Esophagus squamous epithelium (tissue), 5 donors: Measurements from ENCODE around the gene AHDC1. TPM values are rescaled to one million over a fixed set of nuclear protein-coding genes. Genes with fewer than 3 reads are reported as not detected.

Source experiments
- DNase-seq: peaks from one replicate; lab custom pipeline; 2025; lab: John Stamatoyannopoulos, UW
- H3K27ac ChIP-seq, 4 donors: fragments of 200-600 bp; sonication (generic); one replicate each; pipeline ENCODE4 v1.5.1; 2016 to 2019; ENCODE audit warnings: mild to moderate bottlenecking in 1 of 4
- H3K27me3 ChIP-seq, 4 donors: fragments of 200-600 bp; sonication (generic); 1 replicate in 3 of 4; 2 replicates in 1 of 4; pipeline versions ENCODE4 v1.5.1 to v1.6.0; 2017 to 2021; ENCODE audit warnings: antibody characterized with exemption in 1 of 4
- H3K36me3 ChIP-seq, 3 donors: fragments of 200-600 bp; sonication (generic); one replicate each; pipeline ENCODE4 v1.5.1; 2016 to 2019
- H3K4me1 ChIP-seq, 3 donors: fragments of 200-600 bp; sonication (generic); one replicate each; pipeline ENCODE4 v1.5.1; 2017 to 2019
- H3K4me3 ChIP-seq, 4 donors: fragments of 200-600 bp; sonication (generic); 1 replicate in 3 of 4; 2 replicates in 1 of 4; pipeline ENCODE4 v1.5.1; 2016 to 2019; ENCODE audit warnings: mild to moderate bottlenecking in 2 of 4, moderate library complexity in 1 of 4
- H3K9me3 ChIP-seq, 3 donors: fragments of 200-600 bp; sonication (generic); one replicate each; pipeline ENCODE4 v1.5.1; 2016 to 2019
- CTCF ChIP-seq, 6 experiments: fragments of 450-650 bp in 4 of 6; fragments of 200-600 bp in 2 of 6; sonication (generic) in 2 of 6; IDR thresholded peaks; one replicate each; pipeline ENCODE4 v1.5.1; 2016 to 2019; ENCODE audit warnings: antibody characterized with exemption in 6 of 6, mild to moderate bottlenecking in 4 of 6, moderate library complexity in 4 of 6
- POLR2A ChIP-seq, 4 donors: fragments of 450-650 bp; IDR thresholded peaks; one replicate each; pipeline ENCODE4 v1.6.1; 2017; ENCODE audit warnings: antibody characterized with exemption in 4 of 4, mild to moderate bottlenecking in 4 of 4, moderate library complexity in 3 of 4
- WGBS, 2 donors: methylation state at CpG; one replicate each; pipeline ENCODE4 v1.1.5; 2018; 5-methylcytosine and 5-hydroxymethylcytosine counted together
- intact Hi-C: fragments of 100-400 bp; cut with DNase I; formaldehyde crosslinking; loops from one replicate; pipeline ENCODE4 v1.15.0; 2022
- total RNA-seq, 4 donors: library from RNA; depleted of rRNA; stranded (reverse); fragments of >200 nt; gene quantifications; one replicate each; pipeline ENCODE4 v1.1.0, GENCODE V29; 2016
- donor health status: DM: yes; HTN: yes; CAD: no.

AHDC1 gene
- total RNA-seq, 4 donors from 2014 or later = 22.2 to 112 (median 30.6) TPM

- peak overlapping the region in 2 of 4 donors; percentile 99 for H3K27ac ChIP-seq
- intact Hi-C loops = no loop called here
Observed at GRCh38 chr1:27596986-27597385, 7.0 kb downstream of the AHDC1 start.

GRCh38 chr1:27596261-27596660, 7.7 kb downstream of the AHDC1 start:
- Histone ChIP-seq H3K36me3 (peaks cover 0 to 54% (median 0%) of the 10 kb centered on the region in 3 donors), H3K27me3 (no peaks in the 10 kb centered on the region), H3K4me1 (peaks cover 80 to 100% (median 96%) of the 10 kb centered on the region in 3 donors), H3K9me3 (no peaks in the 10 kb centered on the region), H3K4me3 (no peak overlapping the region), H3K27ac (peak overlapping the region; percentile 18 to 99 (median 87))
- WGBS, 2 donors = 27 to 32% methylated on average over 5 of the region's 9 CpGs
- DNase-seq = no peak
- intact Hi-C loops = no loop called here
- TF ChIP-seq CTCF (IDR thresholded peaks at IDR 0.05) = no peak
- no peak for TF ChIP-seq POLR2A (IDR thresholded peaks at IDR 0.05)

More at GRCh38 chr1:27596986-27597385, 7.0 kb downstream of the AHDC1 start:
- Histone ChIP-seq H3K36me3 (peaks cover 0 to 50% (median 0%) of the 10 kb centered on the region in 3 donors), H3K4me1 (peaks cover 80 to 100% (median 95%) of the 10 kb centered on the region in 3 donors), H3K27me3 (no peaks in the 10 kb centered on the region), H3K9me3 (no peaks in the 10 kb centered on the region), H3K4me3 (no peak overlapping the region)
- no peak for DNase-seq
- TF ChIP-seq POLR2A (IDR thresholded peaks at IDR 0.05) (no peak), CTCF (IDR thresholded peaks at IDR 0.05) (no peak)
- 16 to 37% methylated on average over 2 of the region's 4 CpGs for WGBS, 2 donors

- TF ChIP-seq POLR2A (IDR thresholded peaks at IDR 0.05) = no peak
- no peak for TF ChIP-seq CTCF (IDR thresholded peaks at IDR 0.05)
- H3K4me3 ChIP-seq = no peak overlapping the region
- no peak for DNase-seq
- intact Hi-C loops = no loop called here
- H3K27me3 ChIP-seq = no peaks in the 10 kb centered on the region
- H3K27ac ChIP-seq = peak overlapping the region in 3 of 4 donors; percentile 75 to 99 (median 99)
- H3K4me1 ChIP-seq = peaks cover 80 to 100% (median 96%) of the 10 kb centered on the region in 3 donors
- WGBS, 2 donors = 47 to 59% methylated on average over 5 of the region's 5 CpGs
- peaks cover 0 to 54% (median 0%) of the 10 kb centered on the region in 3 donors for H3K36me3 ChIP-seq
- no peaks in the 10 kb centered on the region for H3K9me3 ChIP-seq
Observed at GRCh38 chr1:27595597-27595996, 8.3 kb downstream of the AHDC1 start.

GRCh38 chr1:27594564-27595510, 9.1 kb downstream of the AHDC1 start:
- Histone ChIP-seq H3K27ac (peak overlapping the region; percentile 26 to 99 (median 87)), H3K36me3 (peaks cover 0 to 60% (median 0%) of the 10 kb centered on the region in 3 donors), H3K4me1 (peaks cover 80 to 100% (median 96%) of the 10 kb centered on the region in 3 donors), H3K27me3 (no peaks in the 10 kb centered on the region), H3K4me3 (peak overlapping the region in 1 of 4 donors; percentile 22), H3K9me3 (no peaks in the 10 kb centered on the region)
- no peak for TF ChIP-seq POLR2A (IDR thresholded peaks at IDR 0.05)
- no peak for TF ChIP-seq CTCF (IDR thresholded peaks at IDR 0.05)
- no peak for DNase-seq
- intact Hi-C loops = no loop called here
- WGBS, 2 donors = 66 to 68% methylated on average over 16 to 17 of the region's 17 CpGs
